H1 (cell line): ENCODE measurements around the gene ATP7B.

Experiments
- CTCF ChIP-seq, 3 experiments: IDR thresholded peaks; 1 replicate in 2 of 3; 2 replicates in 1 of 3; pipeline versions ENCODE4 v1.5.1 to v1.6.1; 2011; ENCODE audit warnings: low read length in 3 of 3, mild to moderate bottlenecking in 3 of 3, inconsistent platforms in 2 of 3, low read depth in 1 of 3, moderate library complexity in 1 of 3; ENCODE audit not compliant: insufficient read depth in 1 of 3; ENCODE audit errors: control extremely low read depth in 1 of 3
- EP300 ChIP-seq, 2 experiments: IDR thresholded peaks; 1 replicate in 1 of 2; 2 replicates in 1 of 2; pipeline ENCODE4 v1.6.1; 2011 to 2012; ENCODE audit warnings: low read depth in 2 of 2, low read length in 2 of 2, mild to moderate bottlenecking in 2 of 2, borderline replicate concordance in 1 of 2, inconsistent platforms in 1 of 2, moderate library complexity in 1 of 2
- MAFK ChIP-seq: IDR thresholded peaks from 2 replicates; pipeline ENCODE4 v1.6.1; 2012; ENCODE audit warnings: low read depth, mild to moderate bottlenecking, improper control_type of control experiment, low read length
- POLR2A ChIP-seq, 2 experiments: IDR thresholded peaks; 1 replicate in 1 of 2; 2 replicates in 1 of 2; pipeline ENCODE4 v1.6.1; 2011; ENCODE audit warnings: low read depth in 2 of 2, low read length in 2 of 2, mild to moderate bottlenecking in 2 of 2; ENCODE audit errors: control extremely low read depth in 1 of 2
- POLR2AphosphoS5 ChIP-seq: IDR thresholded peaks from 2 replicates; pipeline ENCODE4 v1.6.1; 2011; ENCODE audit warnings: low read depth, low read length
- RFX5 ChIP-seq: IDR thresholded peaks from 2 replicates; pipeline ENCODE4 v1.6.1; 2011; ENCODE audit warnings: low read depth, low read length, improper control_type of control experiment, borderline replicate concordance
- SIX5 ChIP-seq: IDR thresholded peaks from 2 replicates; pipeline ENCODE4 v1.6.1; 2011; ENCODE audit warnings: mild to moderate bottlenecking, low read depth, low read length
- TAF1 ChIP-seq: IDR thresholded peaks from 2 replicates; pipeline ENCODE4 v1.6.1; 2011; ENCODE audit warnings: mild to moderate bottlenecking, low read depth, low read length
- ZNF274 ChIP-seq: IDR thresholded peaks from 2 replicates; pipeline ENCODE4 v1.7.0; 2012; ENCODE audit warnings: low read length, borderline replicate concordance; ENCODE audit errors: extremely low read depth
- TF ChIP-seq, protein P1 (sequence below): IDR thresholded peaks from 2 replicates; pipeline ENCODE4 v1.6.1; 2012; ENCODE audit warnings: inconsistent platforms

DNA sequence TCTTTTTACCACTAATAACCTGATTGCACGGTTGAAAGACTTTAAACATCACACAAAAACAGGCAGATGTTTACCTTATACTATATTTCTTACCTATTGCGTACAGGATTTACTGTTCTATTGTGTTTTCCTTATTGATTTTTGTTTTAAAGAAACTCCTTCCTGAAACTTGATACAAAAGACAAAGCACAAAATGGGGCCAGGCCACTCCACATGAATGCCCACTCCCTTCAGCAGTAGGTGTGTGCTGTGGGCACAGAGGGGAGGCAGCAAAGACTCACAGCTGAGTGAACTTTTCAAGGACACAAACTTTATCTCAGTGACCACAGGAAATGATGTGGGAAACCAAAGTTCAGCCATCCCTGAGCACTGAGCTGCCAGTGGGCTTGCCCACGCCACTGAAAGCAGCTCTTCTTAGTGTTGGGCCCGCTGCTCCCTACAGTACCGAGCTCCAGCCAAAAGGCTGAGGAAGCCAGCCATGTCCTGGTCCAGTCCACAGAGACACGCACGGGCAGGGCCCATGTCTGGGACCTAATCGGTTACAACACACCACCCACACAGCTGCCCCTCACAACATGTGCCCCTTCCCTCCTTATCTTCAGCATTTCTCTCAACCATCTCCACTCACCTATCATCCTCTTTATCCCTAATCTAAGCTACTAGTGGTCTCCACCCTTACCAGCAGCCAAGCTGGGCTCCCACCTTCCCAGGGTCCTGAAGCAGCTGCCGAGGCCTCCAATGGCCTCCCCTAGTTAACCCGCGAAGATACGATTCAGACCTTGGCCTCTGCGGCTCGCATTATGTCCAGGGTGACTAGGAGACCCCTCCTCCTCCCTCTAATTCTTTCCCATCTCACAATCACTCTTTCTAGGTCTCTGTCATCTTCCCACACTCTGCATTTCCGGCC lies 39.5 kb downstream of the ATP7B start:
- TF ChIP-seq CTCF (IDR thresholded peaks at IDR 0.05; ENCODE audit: control extremely low read depth in 1 of 3, insufficient read depth in 1 of 3, low read depth in 1 of 3, low read length in 3 of 3) (no peak), POLR2A (IDR thresholded peaks at IDR 0.05; ENCODE audit: control extremely low read depth in 1 of 2, low read depth in 2 of 2, low read length in 2 of 2) (no peak), SIX5 (no peak), TAF1 (no peak), POLR2AphosphoS5 (no peak), MAFK (no peak), ZNF274 (no peak), RFX5 (no peak), EP300 (IDR thresholded peaks at IDR 0.05; ENCODE audit: borderline replicate concordance in 1 of 2, low read depth in 2 of 2, low read length in 2 of 2) (no peak)
- TF ChIP-seq, protein P1, sequence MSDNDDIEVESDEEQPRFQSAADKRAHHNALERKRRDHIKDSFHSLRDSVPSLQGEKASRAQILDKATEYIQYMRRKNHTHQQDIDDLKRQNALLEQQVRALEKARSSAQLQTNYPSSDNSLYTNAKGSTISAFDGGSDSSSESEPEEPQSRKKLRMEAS = no peak
